Measurements from ENCODE around the gene PPARGC1A.

- TF ChIP-seq CTCF (IDR thresholded peaks at IDR 0.05; ENCODE audit: poor library complexity) (no peak), EZH2 (IDR thresholded peaks at IDR 0.05; ENCODE audit: borderline replicate concordance) (no peak)
These were observed 14.5 kb downstream of the PPARGC1A start for GRCh38 chr4:23875317-23875716.
